GM10248 (cell line): Measurements from ENCODE around the gene CLSTN1.
"Not testable (repeated sequence)": the region's sequence is repeated elsewhere in the genome, so short reads cannot be mapped to it uniquely, and the experiment has no call there.

Experiments used
- CTCF ChIA-PET: fragments of 300-600 bp; sonication (Branson Sonifier 250); formaldehyde crosslinking; extraction: SDS; loops from one replicate; lab custom pipeline; 2021; ENCODE audit warnings: antibody characterized with exemption; lab: Yijun Ruan, JAX
- POLR2A ChIA-PET: fragments of 350-650 bp; sonication (Branson Sonifier 250); formaldehyde crosslinking; extraction: SDS; loops from one replicate; lab custom pipeline; 2020; ENCODE audit warnings: antibody characterized with exemption; lab: Yijun Ruan, JAX
- DNase-seq: peaks from one replicate; pipeline ENCODE4 v3.0.0; 2012; ENCODE audit errors: extremely low spot score
- TF ChIP-seq, protein P1 (sequence below): IDR thresholded peaks from 2 replicates; pipeline ENCODE4 v1.5.1; 2012; ENCODE audit warnings: mild to moderate bottlenecking, low read depth; ENCODE audit errors: extremely low read depth, missing control alignments, control extremely low read depth

The CLSTN1 gene

DNA sequence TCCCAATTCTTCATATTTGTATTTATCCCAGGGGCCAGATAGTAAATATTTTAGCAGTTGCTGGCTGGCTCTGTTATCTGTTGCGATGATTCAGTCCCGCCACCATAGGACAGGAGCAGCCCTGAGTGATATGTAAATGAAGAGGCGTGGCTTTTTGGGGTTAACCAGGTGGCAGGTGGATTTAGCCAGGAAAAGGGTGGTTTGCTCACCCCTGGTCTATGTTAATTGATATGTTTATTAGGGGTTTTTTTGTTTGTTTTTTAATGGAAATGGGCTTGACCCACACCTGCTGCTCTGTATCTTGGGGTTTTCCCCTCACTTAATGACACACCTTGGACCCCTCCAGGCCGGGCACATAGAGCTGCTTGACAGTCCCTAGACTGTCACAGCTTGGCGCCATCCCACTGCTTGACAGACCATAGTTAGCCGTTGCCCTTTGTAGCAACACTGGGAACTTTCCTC, 109.5 kb downstream of the CLSTN1 start:
- ChIA-PET POLR2A (no interaction called here), CTCF (interaction anchor here (1.1 to 2.1 kb wide), 4 partner anchors 10 to 99 kb away, joined by 3 to 9 read pairs (median 3); no protein-coding TSS in a partner anchor)
- TF ChIP-seq, protein P1, sequence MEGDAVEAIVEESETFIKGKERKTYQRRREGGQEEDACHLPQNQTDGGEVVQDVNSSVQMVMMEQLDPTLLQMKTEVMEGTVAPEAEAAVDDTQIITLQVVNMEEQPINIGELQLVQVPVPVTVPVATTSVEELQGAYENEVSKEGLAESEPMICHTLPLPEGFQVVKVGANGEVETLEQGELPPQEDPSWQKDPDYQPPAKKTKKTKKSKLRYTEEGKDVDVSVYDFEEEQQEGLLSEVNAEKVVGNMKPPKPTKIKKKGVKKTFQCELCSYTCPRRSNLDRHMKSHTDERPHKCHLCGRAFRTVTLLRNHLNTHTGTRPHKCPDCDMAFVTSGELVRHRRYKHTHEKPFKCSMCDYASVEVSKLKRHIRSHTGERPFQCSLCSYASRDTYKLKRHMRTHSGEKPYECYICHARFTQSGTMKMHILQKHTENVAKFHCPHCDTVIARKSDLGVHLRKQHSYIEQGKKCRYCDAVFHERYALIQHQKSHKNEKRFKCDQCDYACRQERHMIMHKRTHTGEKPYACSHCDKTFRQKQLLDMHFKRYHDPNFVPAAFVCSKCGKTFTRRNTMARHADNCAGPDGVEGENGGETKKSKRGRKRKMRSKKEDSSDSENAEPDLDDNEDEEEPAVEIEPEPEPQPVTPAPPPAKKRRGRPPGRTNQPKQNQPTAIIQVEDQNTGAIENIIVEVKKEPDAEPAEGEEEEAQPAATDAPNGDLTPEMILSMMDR: no peak
- DNase-seq: no peak

DNA sequence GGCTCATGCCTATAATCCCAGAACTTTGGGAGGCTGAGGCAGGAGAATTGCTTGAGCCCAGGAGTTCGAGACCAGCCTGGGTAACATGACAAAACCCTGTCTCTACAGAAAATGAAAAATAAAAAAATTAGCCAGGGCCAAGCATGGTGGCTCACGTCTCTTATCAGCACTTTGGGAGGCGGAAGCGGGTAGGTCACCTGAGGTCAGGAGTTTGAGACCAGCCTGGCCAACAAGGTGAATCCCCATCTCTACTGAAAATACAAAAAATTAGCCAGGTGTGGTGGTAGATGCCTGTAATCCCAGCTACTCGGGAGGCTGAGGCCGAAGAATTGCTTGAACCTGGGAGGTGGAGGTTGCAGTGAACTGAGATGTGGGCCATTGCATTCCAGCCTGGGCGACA, 111.0 kb downstream of the CLSTN1 start:
- DNase-seq, POLR2A ChIA-PET: not testable (repeated sequence)
- CTCF ChIA-PET: interaction anchor here (1.8 kb wide), 1 partner anchor 12 kb away, joined by 6 read pairs; no protein-coding TSS in a partner anchor

DNA sequence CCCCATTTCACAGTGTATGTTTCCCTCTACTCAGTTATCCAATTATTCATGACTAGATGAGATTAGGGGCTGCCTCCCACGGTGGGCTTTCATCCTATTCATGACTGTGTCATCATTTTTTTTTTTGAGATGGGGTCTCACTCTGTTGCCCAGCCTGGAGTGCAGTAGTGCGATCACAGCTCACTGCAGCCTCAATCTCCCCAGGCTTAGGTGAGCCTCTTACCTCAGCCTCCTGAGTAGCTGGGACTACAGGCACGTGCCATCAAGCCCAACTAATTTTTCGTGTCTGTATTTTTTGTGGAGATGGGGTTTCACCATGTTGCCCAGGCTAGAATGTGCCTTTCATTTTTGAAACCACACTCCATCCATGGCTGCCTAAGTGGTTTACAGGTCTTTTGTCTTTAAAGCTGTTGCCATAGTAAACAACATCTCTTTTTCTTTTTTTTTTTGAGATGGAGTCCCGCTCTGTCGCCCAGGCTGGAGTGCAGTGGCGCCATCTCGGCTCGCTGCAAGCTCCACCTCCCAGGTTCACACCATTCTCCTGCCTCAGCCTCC, 112.2 kb downstream of the CLSTN1 start:
- CTCF ChIA-PET: interaction anchor here (1.5 to 1.8 kb wide), 2 partner anchors 8 to 13 kb away, joined by 5 to 6 read pairs; no protein-coding TSS in a partner anchor
- TF ChIP-seq, protein P1: no peak
- no peak for DNase-seq
- POLR2A ChIA-PET: no interaction called here

DNA sequence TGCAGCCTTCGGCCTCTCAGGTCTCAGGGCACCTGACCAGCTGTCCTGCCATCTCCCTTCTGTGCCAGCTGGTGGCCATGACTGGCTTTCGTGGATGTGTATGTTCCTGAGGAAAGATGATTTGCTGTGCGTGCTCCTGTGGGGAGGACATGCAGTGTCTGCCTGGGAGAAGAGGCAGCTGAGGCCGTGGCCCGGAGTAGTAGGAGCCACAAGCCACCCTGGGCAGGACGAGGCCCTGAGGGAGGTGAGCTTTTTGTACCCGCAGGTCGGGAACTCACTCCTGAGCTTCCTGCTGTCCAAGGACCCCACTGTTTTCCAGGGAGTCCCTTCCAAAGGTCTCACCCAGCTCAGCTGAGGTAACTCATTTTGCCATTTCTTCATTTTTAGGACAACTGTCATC, 113.7 kb downstream of the CLSTN1 start:
- TF ChIP-seq, protein P1: no peak
- ChIA-PET CTCF (interaction anchor here (1.0 to 2.2 kb wide), 2 partner anchors 18 to 84 kb away, joined by 3 to 5 read pairs; no protein-coding TSS in a partner anchor), POLR2A (interaction anchor here (0.7 kb wide), 1 partner anchor 57 kb away, joined by 4 read pairs; no protein-coding TSS in a partner anchor)
- DNase-seq: no peak

DNA sequence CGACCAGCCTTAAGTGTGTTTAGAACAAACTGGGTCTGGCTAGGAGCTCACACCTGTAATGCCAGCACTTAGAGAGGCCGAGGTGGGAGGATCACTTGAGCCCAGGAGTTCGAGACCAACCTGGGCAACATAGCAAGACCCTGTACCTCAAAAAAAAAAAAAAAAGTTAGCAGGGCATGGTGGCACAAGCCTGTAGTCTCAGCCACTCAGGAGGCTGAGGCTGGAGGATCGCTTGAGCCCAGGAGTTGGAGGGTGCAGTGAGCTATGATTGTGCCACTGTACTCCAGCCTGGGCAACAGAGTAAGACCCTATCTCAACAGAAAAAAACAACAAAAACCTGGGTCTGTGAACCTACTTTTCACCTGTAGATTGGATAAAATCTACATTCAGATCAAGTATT, 117.6 kb downstream of the CLSTN1 start:
- no peak for DNase-seq
- POLR2A ChIA-PET: interaction anchor here (0.7 kb wide), 1 partner anchor 87 kb away, joined by 4 read pairs; no protein-coding TSS in a partner anchor
- CTCF ChIA-PET: interaction anchor here (2.5 kb wide), 1 partner anchor 15 kb away, joined by 5 read pairs; no protein-coding TSS in a partner anchor
- TF ChIP-seq, protein P1: no peak

DNA sequence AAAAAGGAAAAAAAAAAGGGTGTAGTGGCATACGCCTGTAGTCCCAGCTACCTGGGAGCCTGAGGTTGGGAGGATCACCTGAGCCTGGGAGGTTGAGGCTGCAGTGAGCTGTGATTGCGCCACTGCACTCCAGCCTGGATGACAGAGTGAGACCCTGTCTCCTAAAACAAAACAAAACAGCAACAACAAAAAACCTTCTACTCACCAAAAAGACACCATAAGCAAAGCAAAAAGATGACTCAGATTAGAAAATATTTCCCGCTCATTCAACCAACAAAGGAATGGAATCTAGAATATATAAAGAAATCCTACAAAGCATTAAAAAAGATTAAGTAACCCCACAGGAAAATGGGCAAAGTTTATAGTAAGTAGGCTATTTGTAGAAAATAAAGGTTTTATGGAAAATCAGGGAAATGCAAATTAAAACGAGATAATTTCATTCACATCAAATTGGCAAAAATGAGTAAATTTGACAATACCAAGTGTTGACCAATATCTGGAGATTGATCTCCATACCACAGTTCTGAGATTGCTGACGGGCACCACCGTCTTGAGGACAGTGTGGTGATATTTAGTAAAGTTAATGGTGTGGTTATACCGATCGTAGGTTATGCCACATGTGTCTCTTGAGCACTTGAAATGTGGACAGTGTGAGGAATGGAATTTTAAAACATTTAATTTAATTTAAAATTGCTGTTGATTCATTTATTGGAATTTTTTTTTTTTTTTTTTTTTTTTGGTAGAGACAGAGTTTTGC, 118.2 kb downstream of the CLSTN1 start:
- DNase-seq: no peak
- ChIA-PET POLR2A (no interaction called here), CTCF (interaction anchor here (2.5 kb wide), 2 partner anchors 14 to 78 kb away, joined by 5 to 10 read pairs; no protein-coding TSS in a partner anchor)
- TF ChIP-seq, protein P1: no peak

DNA sequence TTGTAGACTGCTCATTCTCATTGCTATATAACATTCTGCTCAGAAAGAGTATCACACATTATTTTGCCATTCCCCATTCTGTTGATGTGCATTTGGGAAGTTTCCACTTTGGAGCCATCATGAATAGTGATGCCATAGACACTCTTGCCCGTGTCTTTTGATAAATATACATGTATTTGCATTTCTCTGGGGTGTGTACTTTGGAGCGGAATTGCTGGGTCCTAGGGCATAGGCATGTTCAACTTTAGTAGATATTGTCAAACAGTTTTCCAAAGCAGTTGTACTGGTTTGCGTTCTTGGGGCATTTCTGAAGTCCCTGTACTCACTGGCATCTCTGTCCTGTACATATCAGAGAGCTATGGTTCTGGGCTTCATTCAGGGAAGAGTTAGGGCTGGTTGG, 120.1 kb downstream of the CLSTN1 start:
- ChIA-PET CTCF (interaction anchor here (1.2 to 2.6 kb wide), 6 partner anchors 13 to 88 kb away, joined by 3 to 11 read pairs (median 5); no protein-coding TSS in a partner anchor), POLR2A (no interaction called here)
- TF ChIP-seq, protein P1: no peak
- no peak for DNase-seq
